ENCODE measurements around the gene EIF5.

EIF5 gene

GRCh38 chr14:103384450-103385151, 50.6 kb downstream of the EIF5 start (continued):
- TF ChIP-seq ZNF768 (tag by site-specific recombination; IDR thresholded peaks at IDR 0.05) (no peak), OSR2 (tag by site-specific recombination; IDR thresholded peaks at IDR 0.05) (0 out of 2 replicates have a peak, but pooled peaks have one; percentile 16), ZNF311 (tag by site-specific recombination; IDR thresholded peaks at IDR 0.05; ENCODE audit: borderline replicate concordance) (no peak)

- ChIA-PET CTCF (interaction anchor here (0.5 to 0.8 kb wide), 2 partner anchors 7 to 60 kb away, joined by 4 to 5 read pairs; no protein-coding TSS in a partner anchor), POLR2A (interaction anchor here (1.1 to 1.7 kb wide), 2 partner anchors 51 to 116 kb away, joined by 5 to 8 read pairs; partner anchors contain the start of gene EIF5)
- Histone ChIP-seq H3K36me3 (ENCODE audit: control insufficient read depth in 2 of 2, insufficient read depth in 1 of 2, low read length in 2 of 2) (no peaks in the 10 kb centered on the region), H3K4me3 (ENCODE audit: low read depth, low read length) (peak within 1 kb of the TSS; percentile 97), H3K9me3 (ENCODE audit: control insufficient read depth, insufficient read depth, low read depth, low read length) (no peaks in the 10 kb centered on the region), H3K27ac (ENCODE audit: extremely low read depth, low read depth, low read length) (peak within 1 kb of the TSS; percentile 92), H3K4me1 (ENCODE audit: control insufficient read depth, insufficient read depth, low read length) (0 out of 2 replicates have a peak, but pooled peaks cover 2% of the 10 kb centered on the region)
- no peak for TF ChIP-seq SETDB1 (IDR thresholded peaks at IDR 0.05; ENCODE audit: insufficient read length, low read length)
- no peak for TF ChIP-seq ZNF112 (tag by site-specific recombination; IDR thresholded peaks at IDR 0.05)
- TF ChIP-seq ZIC2 (tag by site-specific recombination; IDR thresholded peaks at IDR 0.05), result peak; percentile 74
- TF ChIP-seq ZNF473 (tag by site-specific recombination; IDR thresholded peaks at IDR 0.05), result no peak
- TF ChIP-seq ZNF623 (tag by site-specific recombination; IDR thresholded peaks at IDR 0.05), result no peak
- TF ChIP-seq PATZ1 (tag by site-specific recombination; IDR thresholded peaks at IDR 0.05), result peak; percentile 83
- TF ChIP-seq GLI2 (tag by site-specific recombination; IDR thresholded peaks at IDR 0.05; ENCODE audit: borderline replicate concordance, low read depth), result no peak
- TF ChIP-seq ZNF610 (tag by site-specific recombination; IDR thresholded peaks at IDR 0.05; ENCODE audit: borderline replicate concordance), result no peak
- no peak for TF ChIP-seq ZNF311 (tag by site-specific recombination; IDR thresholded peaks at IDR 0.05; ENCODE audit: borderline replicate concordance)
- peak; percentile 53; the same call in 1 of the 2 replicates for TF ChIP-seq ZBTB21 (tag by site-specific recombination; IDR thresholded peaks at IDR 0.05)
- TF ChIP-seq ZNF488 (tag by site-specific recombination; IDR thresholded peaks at IDR 0.05), result no peak
- peak; percentile 82; the same call in 1 of the 2 replicates for TF ChIP-seq ZEB2 (tag by site-specific recombination; IDR thresholded peaks at IDR 0.05)
- TF ChIP-seq PRDM10 (tag by site-specific recombination; IDR thresholded peaks at IDR 0.05), result peak; percentile 68
- TF ChIP-seq INSM2 (tag by site-specific recombination; IDR thresholded peaks at IDR 0.05), result no peak
- no peak for TF ChIP-seq ZFP41 (tag by site-specific recombination; IDR thresholded peaks at IDR 0.05; ENCODE audit: borderline replicate concordance)
- no peak for TF ChIP-seq ZNF221 (tag by site-specific recombination; IDR thresholded peaks at IDR 0.05; ENCODE audit: borderline replicate concordance)
- no peak for TF ChIP-seq PRDM4 (tag by site-specific recombination; IDR thresholded peaks at IDR 0.05)
- TF ChIP-seq MYNN (tag by site-specific recombination; IDR thresholded peaks at IDR 0.05; ENCODE audit: borderline replicate concordance), result no peak
- TF ChIP-seq ZNF558 (tag by site-specific recombination; IDR thresholded peaks at IDR 0.05), result no peak
- no peak for TF ChIP-seq REPIN1 (tag by site-specific recombination; IDR thresholded peaks at IDR 0.05; ENCODE audit: low read depth)
- TF ChIP-seq ZNF777 (tag by site-specific recombination; IDR thresholded peaks at IDR 0.05; ENCODE audit: borderline replicate concordance), result no peak
Measured at GRCh38 chr14:103385152-103385928, 51.3 kb downstream of the EIF5 start, which contains the start of gene MARK3. TSS of gene MARK3 (plus strand) at chr14:103385415. CDS start at chr14:103386030, 615 bp downstream.
